Measurements from ENCODE around the gene PDE2A. TPM values are rescaled to one million over a fixed set of nuclear protein-coding genes. Genes with fewer than 3 reads are reported as not detected.

The PDE2A gene
- total and polyA plus RNA-seq, 2 donors from 2014 or later, result 12.6 to 42.0 TPM

DNA sequence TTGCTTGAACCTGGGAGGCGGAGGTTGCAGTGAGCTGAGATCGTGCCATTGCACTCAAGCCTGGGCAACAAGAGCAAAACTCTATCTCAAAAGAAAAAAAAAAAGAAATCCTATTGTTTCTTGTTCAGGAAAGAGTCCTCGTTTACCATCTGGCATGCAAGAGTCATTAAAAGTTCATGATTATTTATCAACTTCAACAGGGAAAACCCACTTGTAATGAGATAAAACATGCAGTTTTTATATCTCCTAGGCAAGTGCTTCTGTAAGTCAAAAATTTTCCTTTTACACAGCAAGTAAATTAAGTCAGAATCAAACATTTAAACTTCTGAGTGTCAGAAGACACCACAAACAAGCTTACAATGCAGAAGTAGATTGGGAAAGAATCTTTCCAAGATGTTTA is 145.2 kb downstream of the PDE2A start:
- Histone ChIP-seq H3K9me3 (ENCODE audit: control insufficient read depth in 2 of 3, insufficient read depth in 1 of 3, low read length in 3 of 3) (no peaks in the 10 kb centered on the region), H3K4me1 (ENCODE audit: control insufficient read depth in 2 of 3, insufficient read depth in 2 of 3, low read depth in 1 of 3, low read length in 3 of 3) (no peaks in the 10 kb centered on the region)
- DNase-seq, result peak in 1 of 5 donors; percentile 16

DNA sequence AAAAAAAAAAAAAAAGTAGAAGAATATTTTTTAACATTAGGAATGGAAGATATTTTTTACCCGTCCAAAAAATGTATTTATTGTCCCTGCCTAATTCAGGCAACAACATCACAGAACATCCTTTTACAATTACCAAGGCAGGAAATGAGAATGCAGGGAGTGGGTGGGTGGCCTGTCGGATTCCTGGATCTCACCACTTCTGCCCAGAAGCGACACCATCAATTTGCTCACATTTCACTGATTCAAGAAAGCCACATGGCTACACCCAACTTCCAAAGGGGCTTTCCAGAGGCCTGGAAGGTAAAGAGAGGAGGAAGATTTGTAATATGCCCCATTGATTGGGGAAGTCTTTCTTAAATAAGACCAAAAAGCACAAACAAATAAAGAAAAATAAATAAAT is 146.1 kb downstream of the PDE2A start:
- TF ChIP-seq, protein P1, sequence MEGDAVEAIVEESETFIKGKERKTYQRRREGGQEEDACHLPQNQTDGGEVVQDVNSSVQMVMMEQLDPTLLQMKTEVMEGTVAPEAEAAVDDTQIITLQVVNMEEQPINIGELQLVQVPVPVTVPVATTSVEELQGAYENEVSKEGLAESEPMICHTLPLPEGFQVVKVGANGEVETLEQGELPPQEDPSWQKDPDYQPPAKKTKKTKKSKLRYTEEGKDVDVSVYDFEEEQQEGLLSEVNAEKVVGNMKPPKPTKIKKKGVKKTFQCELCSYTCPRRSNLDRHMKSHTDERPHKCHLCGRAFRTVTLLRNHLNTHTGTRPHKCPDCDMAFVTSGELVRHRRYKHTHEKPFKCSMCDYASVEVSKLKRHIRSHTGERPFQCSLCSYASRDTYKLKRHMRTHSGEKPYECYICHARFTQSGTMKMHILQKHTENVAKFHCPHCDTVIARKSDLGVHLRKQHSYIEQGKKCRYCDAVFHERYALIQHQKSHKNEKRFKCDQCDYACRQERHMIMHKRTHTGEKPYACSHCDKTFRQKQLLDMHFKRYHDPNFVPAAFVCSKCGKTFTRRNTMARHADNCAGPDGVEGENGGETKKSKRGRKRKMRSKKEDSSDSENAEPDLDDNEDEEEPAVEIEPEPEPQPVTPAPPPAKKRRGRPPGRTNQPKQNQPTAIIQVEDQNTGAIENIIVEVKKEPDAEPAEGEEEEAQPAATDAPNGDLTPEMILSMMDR (IDR thresholded peaks at IDR 0.05; ENCODE audit: borderline replicate concordance, extremely low read depth, insufficient read depth), result no peak
- H3K4me1 ChIP-seq (ENCODE audit: control insufficient read depth in 2 of 3, insufficient read depth in 2 of 3, low read depth in 1 of 3, low read length in 3 of 3), result no peaks in the 10 kb centered on the region
- H3K9me3 ChIP-seq (ENCODE audit: control insufficient read depth in 2 of 3, insufficient read depth in 1 of 3, low read length in 3 of 3), result no peaks in the 10 kb centered on the region

More for the DNA sequence above, 145.2 kb downstream of the PDE2A start:
- no peak for FAIRE-seq
- no peak overlapping the region for H3K4me3 ChIP-seq (ENCODE audit: low read length in 3 of 3)
- intact Hi-C loops (cut with DNase I), result no loop called here
- no peak overlapping the region for H3K9ac ChIP-seq (ENCODE audit: low read length in 3 of 3)
- TF ChIP-seq, protein P1 (IDR thresholded peaks at IDR 0.05; ENCODE audit: borderline replicate concordance, extremely low read depth, insufficient read depth), result no peak
- H3K27ac ChIP-seq (ENCODE audit: low read depth in 2 of 2, low read length in 2 of 2), result no peak overlapping the region
- H3K27me3 ChIP-seq (ENCODE audit: control insufficient read depth, insufficient read depth, low read length), result no peaks in the 10 kb centered on the region
- H3K36me3 ChIP-seq (ENCODE audit: control insufficient read depth in 2 of 3, insufficient read depth in 3 of 3, low read length in 3 of 3), result no peaks in the 10 kb centered on the region

More for the DNA sequence above, 146.1 kb downstream of the PDE2A start:
- Histone ChIP-seq H3K9ac (ENCODE audit: low read length in 3 of 3) (no peak overlapping the region), H3K36me3 (ENCODE audit: control insufficient read depth in 2 of 3, insufficient read depth in 3 of 3, low read length in 3 of 3) (no peaks in the 10 kb centered on the region), H3K4me3 (ENCODE audit: low read length in 3 of 3) (no peak overlapping the region), H3K27ac (ENCODE audit: low read depth in 2 of 2, low read length in 2 of 2) (no peak overlapping the region), H3K27me3 (ENCODE audit: control insufficient read depth, insufficient read depth, low read length) (no peaks in the 10 kb centered on the region)
- DNase-seq, result no peak
- no peak for FAIRE-seq
- intact Hi-C loops (cut with DNase I), result no loop called here

Small RNAs within 50 kb of the gene (microRNA-seq; reads per million reads assigned to microRNA genes)
- gene MIR139, result 3,022 reads per million, percentile 87 among the genes with 10 or more reads in this experiment

Other genes starting within 250 kb of the PDE2A start
- gene CLPB, start 239.9 kb downstream of the PDE2A start, total RNA-seq, result 25.0 TPM
- 25.5 TPM for gene CLPB, start 239.9 kb downstream of the PDE2A start, polyA plus RNA-seq (ENCODE audit: insufficient read depth, low read depth, low replicate concordance)
- 80.8 TPM for gene ARAP1, start 78.0 kb upstream of the PDE2A start, total RNA-seq
- 58.2 TPM for gene ARAP1, start 78.0 kb upstream of the PDE2A start, polyA plus RNA-seq (ENCODE audit: insufficient read depth, low read depth, low replicate concordance)
- 40.7 TPM for gene STARD10, start 119.6 kb upstream of the PDE2A start, total RNA-seq
- gene STARD10, start 119.6 kb upstream of the PDE2A start, polyA plus RNA-seq (ENCODE audit: insufficient read depth, low read depth, low replicate concordance), result 127 TPM
- 38.6 TPM for gene ATG16L2, start 140.0 kb upstream of the PDE2A start, total RNA-seq
- gene ATG16L2, start 140.0 kb upstream of the PDE2A start, polyA plus RNA-seq (ENCODE audit: insufficient read depth, low read depth, low replicate concordance), result 16.1 TPM